Neuronal stem cell (in vitro differentiated cells): ENCODE data around the gene DGKD.

Experiments used
- DNase-seq: peaks from one replicate; pipeline ENCODE4 v3.0.0-alpha.2; 2013; ENCODE audit warnings: low spot score
- H2AFZ ChIP-seq: one replicate; pipeline ENCODE4 v1.6.1; 2013; ENCODE audit warnings: mild to moderate bottlenecking, low read length, inconsistent platforms
- H2AK5ac ChIP-seq: 2 replicates; pipeline ENCODE4 v1.6.1; 2013; ENCODE audit warnings: low read depth, mild to moderate bottlenecking, inconsistent platforms, low read length, moderate library complexity, mixed read lengths
- H2BK120ac ChIP-seq: 2 replicates; pipeline ENCODE4 v1.6.1; 2013; ENCODE audit warnings: low read depth, mild to moderate bottlenecking, inconsistent platforms, low read length, moderate library complexity, mixed read lengths
- H2BK12ac ChIP-seq: one replicate; pipeline ENCODE4 v1.6.1; 2013; ENCODE audit warnings: low read length, inconsistent platforms
- H2BK15ac ChIP-seq: 2 replicates; pipeline ENCODE4 v1.6.1; 2013; ENCODE audit warnings: mild to moderate bottlenecking, low read length, inconsistent platforms, mixed read lengths
- H2BK5ac ChIP-seq: one replicate; pipeline ENCODE4 v1.6.1; 2013; ENCODE audit warnings: inconsistent platforms, mild to moderate bottlenecking, low read length, moderate library complexity
- H3K14ac ChIP-seq: one replicate; pipeline ENCODE4 v1.6.1; 2013; ENCODE audit warnings: low read length, inconsistent platforms
- H3K18ac ChIP-seq: 2 replicates; pipeline ENCODE4 v1.6.1; 2013; ENCODE audit warnings: low read length, inconsistent platforms
- H3K23ac ChIP-seq: 2 replicates; pipeline ENCODE4 v1.6.1; 2013; ENCODE audit warnings: low read depth, mild to moderate bottlenecking, mixed read lengths, low read length, inconsistent platforms; ENCODE audit not compliant: poor library complexity
- H3K27ac ChIP-seq: replicated peaks from 3 replicates; pipeline ENCODE4 v1.5.1; 2013; ENCODE audit warnings: low read length, inconsistent platforms
- H3K27me3 ChIP-seq, 3 experiments: 2 replicates each; pipeline ENCODE4 v1.6.1; 2013; ENCODE audit warnings: low read length in 3 of 3, mild to moderate bottlenecking in 2 of 3, inconsistent platforms in 1 of 3, low read depth in 1 of 3, mixed read lengths in 1 of 3, moderate library complexity in 1 of 3; ENCODE audit not compliant: control insufficient read depth in 3 of 3, insufficient read depth in 3 of 3
- H3K36me3 ChIP-seq, 2 donors: replicated peaks in 1 of 2; 2 replicates each; pipeline ENCODE4 v1.6.1; 2013; ENCODE audit warnings: low read length in 2 of 2; ENCODE audit not compliant: control insufficient read depth in 2 of 2, insufficient read depth in 2 of 2
- H3K4ac ChIP-seq: 2 replicates; pipeline ENCODE4 v1.6.1; 2013; ENCODE audit warnings: inconsistent platforms, mild to moderate bottlenecking, low read length, moderate library complexity
- H3K4me1 ChIP-seq, 2 donors: 1 replicate in 1 of 2; 2 replicates in 1 of 2; pipeline ENCODE4 v1.6.1; 2013; ENCODE audit warnings: low read length in 2 of 2, low read depth in 1 of 2; ENCODE audit not compliant: control insufficient read depth in 2 of 2, insufficient read depth in 1 of 2
- H3K4me2 ChIP-seq: one replicate; pipeline ENCODE4 v1.6.1; 2013; ENCODE audit warnings: mild to moderate bottlenecking, low read length, inconsistent platforms; ENCODE audit not compliant: insufficient read depth, poor library complexity, severe bottlenecking
- H3K4me3 ChIP-seq, 2 donors: 2 replicates each; pipeline ENCODE4 v1.5.1; 2013; ENCODE audit warnings: low read length in 2 of 2, mild to moderate bottlenecking in 2 of 2, inconsistent platforms in 1 of 2, moderate library complexity in 1 of 2
- H3K79me1 ChIP-seq: one replicate; pipeline ENCODE4 v1.6.1; 2013; ENCODE audit warnings: low read depth, mild to moderate bottlenecking, inconsistent platforms, low read length, moderate library complexity
- H3K9ac ChIP-seq: one replicate; pipeline ENCODE4 v1.6.1; 2013; ENCODE audit warnings: mild to moderate bottlenecking, low read depth, low read length, inconsistent platforms; ENCODE audit not compliant: poor library complexity
- H3K9me3 ChIP-seq, 2 donors: replicated peaks in 1 of 2; 2 replicates each; pipeline versions ENCODE3 to v1.6.1; 2013; ENCODE audit warnings: low read length in 2 of 2, mild to moderate bottlenecking in 2 of 2, inconsistent platforms in 1 of 2, low read depth in 1 of 2, mixed read lengths in 1 of 2, moderate library complexity in 1 of 2; ENCODE audit not compliant: control insufficient read depth in 2 of 2, insufficient read depth in 1 of 2
- H4K8ac ChIP-seq: one replicate; pipeline ENCODE4 v1.6.1; 2013; ENCODE audit warnings: low read depth, mild to moderate bottlenecking, inconsistent platforms, low read length, moderate library complexity
- H4K91ac ChIP-seq: one replicate; pipeline ENCODE4 v1.6.1; 2013; ENCODE audit warnings: low read length, low read depth, mild to moderate bottlenecking, inconsistent platforms; ENCODE audit not compliant: poor library complexity
- WGBS, 2 donors: extraction: QIAGEN DNeasy Blood & Tissue Kit; methylation state at CpG; one replicate each; pipeline ENCODE4 v1.1.7; 2013; ENCODE audit warnings: missing lambda C conversion rate in 2 of 2, mixed read lengths in 1 of 2; ENCODE audit not compliant: insufficient read length in 2 of 2, insufficient replicate concordance in 1 of 2; ENCODE audit errors: extremely low coverage in 2 of 2; 5-methylcytosine and 5-hydroxymethylcytosine counted together

Gene DGKD

GRCh38 chr2:233437439-233437955, 83.2 kb downstream of the DGKD start:
- peaks cover 15 to 44% of the 10 kb centered on the region in 2 donors for H3K36me3 ChIP-seq
- H3K79me1 ChIP-seq, result peaks cover 1% of the 10 kb centered on the region
- H2BK12ac ChIP-seq, result no peak overlapping the region
- peak overlapping the region; percentile 42 for H4K91ac ChIP-seq
- no peak for DNase-seq
- peak overlapping the region; percentile 10 for H2BK5ac ChIP-seq
- H3K4me3 ChIP-seq, result no peak overlapping the region
- WGBS, 2 donors, result no CpG with 5 or more reads among the region's 14 CpGs
- H3K4me1 ChIP-seq, result no peaks in the 10 kb centered on the region
- no peak overlapping the region for H2AFZ ChIP-seq
- no peak overlapping the region for H4K8ac ChIP-seq
- H3K23ac ChIP-seq, result no peak overlapping the region
- H2AK5ac ChIP-seq, result no peak overlapping the region
- peak overlapping the region; percentile 35 for H3K9ac ChIP-seq
- no peaks in the 10 kb centered on the region for H3K27me3 ChIP-seq
- no peak overlapping the region for H3K27ac ChIP-seq
- no peaks in the 10 kb centered on the region for H3K9me3 ChIP-seq
- H3K14ac ChIP-seq, result peak overlapping the region; percentile 83
- no peak overlapping the region for H2BK15ac ChIP-seq
- H2BK120ac ChIP-seq, result no peak overlapping the region
- no peak overlapping the region for H3K4me2 ChIP-seq
- no peak overlapping the region for H3K4ac ChIP-seq
- no peak overlapping the region for H3K18ac ChIP-seq

DNA sequence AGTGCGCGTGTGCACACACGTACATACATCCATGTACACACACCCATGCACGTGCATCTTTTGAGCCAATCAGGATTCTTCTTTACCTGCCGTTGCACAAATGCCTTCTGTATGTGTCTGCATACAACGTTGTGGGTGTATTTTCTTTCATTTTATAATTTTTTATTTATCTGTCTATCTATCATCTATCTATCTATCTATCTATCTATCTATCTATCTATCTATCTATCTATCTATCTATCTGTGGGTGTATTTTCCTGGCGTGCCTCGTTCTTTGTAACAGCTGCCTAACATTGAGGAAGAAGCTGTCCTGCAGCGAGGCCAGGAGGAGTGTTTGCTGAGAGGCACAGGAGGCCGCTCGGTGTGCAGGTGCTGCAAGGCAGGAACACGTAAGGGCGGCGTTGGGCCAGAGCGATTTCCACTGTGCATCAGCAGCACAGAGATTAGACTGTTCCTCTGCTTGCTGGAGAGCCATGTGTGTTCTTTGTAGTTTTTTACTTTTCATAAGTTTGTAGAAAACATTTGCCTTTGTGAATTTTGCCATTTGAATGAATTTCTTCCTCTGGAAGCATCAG, 84.4 kb downstream of the DGKD start:
- no peak overlapping the region for H3K14ac ChIP-seq
- H3K4me1 ChIP-seq, result no peaks in the 10 kb centered on the region
- no peak overlapping the region for H3K9ac ChIP-seq
- H4K8ac ChIP-seq, result no peak overlapping the region
- H3K4ac ChIP-seq, result no peak overlapping the region
- WGBS, 2 donors, result no CpG with 5 or more reads among the region's 15 CpGs
- no peak for DNase-seq
- no peaks in the 10 kb centered on the region for H3K27me3 ChIP-seq
- H3K36me3 ChIP-seq, result peaks cover 17 to 47% of the 10 kb centered on the region in 2 donors
- H2AFZ ChIP-seq, result no peak overlapping the region
- H3K9me3 ChIP-seq, result no peaks in the 10 kb centered on the region
- no peak overlapping the region for H2BK5ac ChIP-seq
- no peak overlapping the region for H4K91ac ChIP-seq
- H2AK5ac ChIP-seq, result no peak overlapping the region
- no peak overlapping the region for H2BK120ac ChIP-seq
- H3K79me1 ChIP-seq, result peaks cover 1% of the 10 kb centered on the region
- H2BK12ac ChIP-seq, result no peak overlapping the region
- H3K18ac ChIP-seq, result no peak overlapping the region
- no peak overlapping the region for H2BK15ac ChIP-seq
- no peak overlapping the region for H3K4me2 ChIP-seq
- no peak overlapping the region for H3K27ac ChIP-seq
- no peak overlapping the region for H3K23ac ChIP-seq
- no peak overlapping the region for H3K4me3 ChIP-seq

DNA sequence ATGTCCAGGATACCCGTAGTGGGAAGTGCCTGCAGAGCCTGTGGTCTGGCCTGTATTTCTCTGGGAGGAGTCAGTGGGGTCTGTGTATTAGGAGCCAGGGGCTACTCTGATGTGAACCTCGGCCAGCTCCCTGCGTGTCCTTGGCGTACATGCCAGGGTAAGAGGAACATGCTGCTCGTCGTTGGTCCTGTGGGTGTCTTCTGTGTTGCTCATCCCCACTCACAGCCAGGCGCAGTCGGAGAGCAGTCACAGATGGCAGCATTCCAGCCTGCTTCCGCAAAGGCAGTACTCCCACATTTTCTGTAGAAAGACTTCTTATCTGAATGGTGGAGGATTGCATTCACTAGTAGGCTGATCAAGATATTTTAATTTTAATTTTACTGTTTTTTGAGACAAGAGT, 84.9 kb downstream of the DGKD start:
- WGBS, 2 donors, result no CpG with 5 or more reads among the region's 9 CpGs

DNA sequence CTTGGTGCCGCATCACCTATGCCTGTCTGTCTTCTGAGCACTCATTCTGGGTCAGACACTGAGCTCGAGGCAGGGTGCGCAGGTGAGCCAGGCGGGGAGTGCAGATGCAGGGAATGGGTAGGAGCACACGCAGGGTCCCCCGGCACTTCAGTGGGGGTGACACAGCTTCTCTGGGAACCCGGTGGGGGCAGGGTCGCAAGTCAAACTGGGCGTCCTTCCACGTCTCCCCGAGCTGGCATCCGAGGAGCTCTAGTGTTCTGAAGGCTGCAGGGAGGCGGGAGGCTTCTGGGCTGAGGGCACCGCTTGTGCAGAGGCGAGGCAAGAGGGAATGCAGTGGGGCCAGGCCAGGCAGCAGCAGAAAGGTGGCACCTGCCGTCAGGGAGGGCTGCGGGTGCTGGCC, 86.0 kb downstream of the DGKD start:
- Histone ChIP-seq H3K4ac (no peak overlapping the region), H4K91ac (no peak overlapping the region), H3K27ac (no peak overlapping the region), H2BK120ac (no peak overlapping the region), H2BK5ac (no peak overlapping the region), H3K18ac (peak overlapping the region; percentile 59), H2AK5ac (no peak overlapping the region), H2AFZ (no peak overlapping the region), H3K4me2 (no peak overlapping the region), H4K8ac (no peak overlapping the region), H3K27me3 (no peaks in the 10 kb centered on the region), H3K23ac (no peak overlapping the region), H3K9me3 (no peaks in the 10 kb centered on the region), H3K79me1 (peaks cover 1% of the 10 kb centered on the region), H3K4me1 (no peaks in the 10 kb centered on the region), H2BK12ac (no peak overlapping the region), H2BK15ac (no peak overlapping the region), H3K14ac (peak overlapping the region; percentile 31), H3K9ac (no peak overlapping the region), H3K4me3 (no peak overlapping the region), H3K36me3 (peaks cover 21 to 56% of the 10 kb centered on the region in 2 donors)
- DNase-seq, result no peak
- WGBS, 2 donors, result no CpG with 5 or more reads among the region's 17 CpGs

More for the DNA sequence above, 84.9 kb downstream of the DGKD start:
- Histone ChIP-seq H3K79me1 (peaks cover 1% of the 10 kb centered on the region), H2AK5ac (no peak overlapping the region), H2BK120ac (no peak overlapping the region), H4K8ac (no peak overlapping the region), H3K23ac (peak overlapping the region; percentile 60), H3K4ac (no peak overlapping the region), H2BK12ac (no peak overlapping the region), H3K14ac (no peak overlapping the region), H2BK5ac (no peak overlapping the region), H3K4me3 (no peak overlapping the region), H3K27me3 (no peaks in the 10 kb centered on the region), H4K91ac (no peak overlapping the region), H2AFZ (no peak overlapping the region), H3K27ac (no peak overlapping the region), H3K4me1 (no peaks in the 10 kb centered on the region), H3K9ac (no peak overlapping the region), H3K18ac (no peak overlapping the region), H3K36me3 (peaks cover 17 to 47% of the 10 kb centered on the region in 2 donors), H3K4me2 (no peak overlapping the region), H2BK15ac (no peak overlapping the region), H3K9me3 (no peaks in the 10 kb centered on the region)
- no peak for DNase-seq
